GM18505 (cell line): ENCODE measurements around the gene EMP3.
"Not testable (repeated sequence)": the region's sequence is repeated elsewhere in the genome, so short reads cannot be mapped to it uniquely, and the experiment has no call there.

Source experiments
- ATAC-seq: cut with Tn5 transposase; IDR thresholded peaks from one replicate; pipeline ENCODE4 v1.9.1; 2021; ENCODE audit not compliant: unreplicated experiment
- POLR2A ChIP-seq: IDR thresholded peaks from 4 replicates; pipeline ENCODE4 v1.6.1; 2011; ENCODE audit warnings: borderline replicate concordance; ENCODE audit not compliant: insufficient read depth, insufficient read length; ENCODE audit errors: extremely low read depth

EMP3 gene

GRCh38 chr19:48325265-48325910, at the start of gene EMP3:
TSS of gene EMP3 (plus strand) at chr19:48325552. CDS start at chr19:48326845, 1,293 bp downstream.
- ATAC-seq, result no peak
- TF ChIP-seq POLR2A, result peak; percentile 68

GRCh38 chr19:48279747-48280146, 45.6 kb upstream of the EMP3 start:
- no peak for ATAC-seq
- no peak for TF ChIP-seq POLR2A

- no peak for TF ChIP-seq POLR2A
- no peak for ATAC-seq
These were observed 41.4 kb upstream of the EMP3 start for GRCh38 chr19:48283908-48284307.

- ATAC-seq, result no peak
- no peak for TF ChIP-seq POLR2A
These were observed 40.5 kb upstream of the EMP3 start for GRCh38 chr19:48284896-48285295.

GRCh38 chr19:48287748-48288147, 37.6 kb upstream of the EMP3 start:
- TF ChIP-seq POLR2A, result no peak
- ATAC-seq, result no peak

- TF ChIP-seq POLR2A, result no peak
- ATAC-seq, result no peak
These were observed 35.0 kb upstream of the EMP3 start for GRCh38 chr19:48290401-48290770.

- ATAC-seq, result no peak
- TF ChIP-seq POLR2A, result no peak
These were observed 34.4 kb upstream of the EMP3 start for GRCh38 chr19:48290771-48291488.

GRCh38 chr19:48291489-48291815, 33.9 kb upstream of the EMP3 start:
- not testable (repeated sequence) for ATAC-seq

- TF ChIP-seq POLR2A, result no peak
- no peak for ATAC-seq
These were observed 32.6 kb upstream of the EMP3 start for GRCh38 chr19:48292798-48293197.

- no peak for ATAC-seq
- no peak for TF ChIP-seq POLR2A
These were observed 29.9 kb upstream of the EMP3 start for GRCh38 chr19:48295458-48295857.

GRCh38 chr19:48296963-48297734, 28.2 kb upstream of the EMP3 start:
- no peak for ATAC-seq

GRCh38 chr19:48297975-48298374, 27.4 kb upstream of the EMP3 start:
- no peak for TF ChIP-seq POLR2A
- ATAC-seq, result no peak

More at GRCh38 chr19:48296963-48297734, 28.2 kb upstream of the EMP3 start:
- no peak for TF ChIP-seq POLR2A

- TF ChIP-seq POLR2A, result no peak
- ATAC-seq, result no peak
These were observed 23.3 kb upstream of the EMP3 start for GRCh38 chr19:48301886-48302599.

GRCh38 chr19:48302600-48302959, 22.8 kb upstream of the EMP3 start:
- no peak for TF ChIP-seq POLR2A
- ATAC-seq, result no peak

- no peak for ATAC-seq
- no peak for TF ChIP-seq POLR2A
These were observed 22.0 kb upstream of the EMP3 start for GRCh38 chr19:48303367-48303766.
